OCI-LY3 (cell line): ENCODE results near the gene ERBB2.

Experiments used
- H2AFZ ChIP-seq: fragments of 200-600, 300-600 bp; shearing (Covaris generic); 2 replicates; pipeline ENCODE4 v1.6.0; 2014; ENCODE audit warnings: antibody characterized with exemption, low read depth, low read length
- H3K27ac ChIP-seq: fragments of 200-600, 300-600 bp; sonication (generic); 2 replicates; pipeline ENCODE4 v1.5.1; 2014; ENCODE audit warnings: mild to moderate bottlenecking, low read length, moderate library complexity, mixed read lengths
- H3K27me3 ChIP-seq: fragments of 200-600, 300-600 bp; sonication (generic); 2 replicates; pipeline ENCODE4 v1.6.1; 2014; ENCODE audit warnings: low read depth, low read length, mixed read lengths
- H3K36me3 ChIP-seq: fragments of 200-600, 300-600 bp; sonication (generic); replicated peaks from 2 replicates; pipeline ENCODE3; 2014; ENCODE audit warnings: low read depth, low read length, mixed read lengths
- H3K4me1 ChIP-seq: fragments of 300-600, 200-600 bp; sonication (generic); 2 replicates; pipeline ENCODE4 v1.6.1; 2014; ENCODE audit warnings: low read length, mixed read lengths
- H3K4me2 ChIP-seq: fragments of 200-600, 300-600 bp; sonication (generic); 2 replicates; pipeline ENCODE4 v1.6.1; 2014; ENCODE audit warnings: low read length, mixed read lengths
- H3K4me3 ChIP-seq: fragments of 300-600, 200-600 bp; sonication (generic); 2 replicates; pipeline ENCODE4 v1.5.1; 2014; ENCODE audit warnings: antibody characterized with exemption, mild to moderate bottlenecking, low read length, moderate library complexity
- H3K79me2 ChIP-seq: fragments of 300-600, 200-600 bp; shearing (Covaris generic); 2 replicates; pipeline ENCODE4 v1.6.1; 2014; ENCODE audit warnings: mild to moderate bottlenecking, low read length, mixed read lengths
- H3K9ac ChIP-seq: fragments of 300-600, 200-600 bp; shearing (Covaris generic); 2 replicates; pipeline ENCODE4 v1.6.0; 2014; ENCODE audit warnings: mild to moderate bottlenecking, low read length, moderate library complexity
- H3K9me3 ChIP-seq: fragments of 200-600, 300-600 bp; shearing (Covaris generic); 2 replicates; pipeline ENCODE4 v1.6.1; 2014; ENCODE audit warnings: low read length, mixed read lengths; ENCODE audit not compliant: insufficient read depth
- H4K20me1 ChIP-seq: fragments of 200-600, 300-600 bp; sonication (generic); 2 replicates; pipeline ENCODE4 v1.6.1; 2016; ENCODE audit warnings: low read length, mixed read lengths; ENCODE audit not compliant: insufficient read depth
- EZH2phosphoT487 ChIP-seq: fragments of 200-600 bp; shearing (Covaris generic); IDR thresholded peaks from 2 replicates; pipeline ENCODE4 v1.6.1; 2018; ENCODE audit warnings: antibody characterized with exemption, mixed run types, low read depth
- TF ChIP-seq, protein P1 (sequence below): fragments of 200-600, 300-600 bp; sonication (generic); IDR thresholded peaks from 2 replicates; pipeline ENCODE4 v1.5.1; 2014; ENCODE audit warnings: antibody characterized with exemption, low read length, low read depth

The ERBB2 gene

DNA sequence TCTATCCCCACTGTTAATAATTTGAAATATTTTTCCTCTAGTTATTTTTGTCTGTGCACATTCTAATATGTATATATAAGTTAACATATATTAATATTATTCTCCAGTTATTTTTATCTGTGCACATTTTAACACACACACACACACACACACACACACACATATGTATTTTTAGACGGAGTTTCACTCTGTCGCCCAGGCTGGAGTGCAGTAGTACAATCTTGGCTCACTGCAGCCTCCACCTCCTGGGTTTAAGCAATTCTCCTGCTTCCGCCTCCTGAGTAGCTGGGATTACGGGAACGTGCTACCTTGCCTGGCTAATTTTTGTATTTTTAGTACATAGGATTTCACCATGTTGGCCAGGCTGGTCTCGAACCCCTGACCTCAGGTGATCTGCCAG, 17.8 kb downstream of the ERBB2 start:
- TF ChIP-seq EZH2phosphoT487: no peak
- H3K27ac ChIP-seq: no peak overlapping the region
- H3K9ac ChIP-seq: no peak overlapping the region
- peaks cover 16% of the 10 kb centered on the region for H3K4me1 ChIP-seq
- H3K4me2 ChIP-seq: no peak overlapping the region
- H3K79me2 ChIP-seq: no peaks in the 10 kb centered on the region
- H2AFZ ChIP-seq: no peak overlapping the region
- H3K9me3 ChIP-seq: no peaks in the 10 kb centered on the region
- H3K4me3 ChIP-seq: no peak overlapping the region
- H3K36me3 ChIP-seq: no peaks in the 10 kb centered on the region
- no peaks in the 10 kb centered on the region for H4K20me1 ChIP-seq
- no peaks in the 10 kb centered on the region for H3K27me3 ChIP-seq

GRCh38 chr17:39719563-39720355, 19.9 kb downstream of the ERBB2 start:
- Histone ChIP-seq H3K36me3 (no peaks in the 10 kb centered on the region), H3K4me3 (no peak overlapping the region), H2AFZ (no peak overlapping the region), H3K27me3 (no peaks in the 10 kb centered on the region), H3K4me2 (no peak overlapping the region), H3K9me3 (no peaks in the 10 kb centered on the region), H3K27ac (no peak overlapping the region), H3K4me1 (peaks cover 22% of the 10 kb centered on the region), H3K9ac (no peak overlapping the region), H4K20me1 (no peaks in the 10 kb centered on the region), H3K79me2 (no peaks in the 10 kb centered on the region)
- TF ChIP-seq, protein P1, sequence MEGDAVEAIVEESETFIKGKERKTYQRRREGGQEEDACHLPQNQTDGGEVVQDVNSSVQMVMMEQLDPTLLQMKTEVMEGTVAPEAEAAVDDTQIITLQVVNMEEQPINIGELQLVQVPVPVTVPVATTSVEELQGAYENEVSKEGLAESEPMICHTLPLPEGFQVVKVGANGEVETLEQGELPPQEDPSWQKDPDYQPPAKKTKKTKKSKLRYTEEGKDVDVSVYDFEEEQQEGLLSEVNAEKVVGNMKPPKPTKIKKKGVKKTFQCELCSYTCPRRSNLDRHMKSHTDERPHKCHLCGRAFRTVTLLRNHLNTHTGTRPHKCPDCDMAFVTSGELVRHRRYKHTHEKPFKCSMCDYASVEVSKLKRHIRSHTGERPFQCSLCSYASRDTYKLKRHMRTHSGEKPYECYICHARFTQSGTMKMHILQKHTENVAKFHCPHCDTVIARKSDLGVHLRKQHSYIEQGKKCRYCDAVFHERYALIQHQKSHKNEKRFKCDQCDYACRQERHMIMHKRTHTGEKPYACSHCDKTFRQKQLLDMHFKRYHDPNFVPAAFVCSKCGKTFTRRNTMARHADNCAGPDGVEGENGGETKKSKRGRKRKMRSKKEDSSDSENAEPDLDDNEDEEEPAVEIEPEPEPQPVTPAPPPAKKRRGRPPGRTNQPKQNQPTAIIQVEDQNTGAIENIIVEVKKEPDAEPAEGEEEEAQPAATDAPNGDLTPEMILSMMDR: no peak
- TF ChIP-seq EZH2phosphoT487: no peak

DNA sequence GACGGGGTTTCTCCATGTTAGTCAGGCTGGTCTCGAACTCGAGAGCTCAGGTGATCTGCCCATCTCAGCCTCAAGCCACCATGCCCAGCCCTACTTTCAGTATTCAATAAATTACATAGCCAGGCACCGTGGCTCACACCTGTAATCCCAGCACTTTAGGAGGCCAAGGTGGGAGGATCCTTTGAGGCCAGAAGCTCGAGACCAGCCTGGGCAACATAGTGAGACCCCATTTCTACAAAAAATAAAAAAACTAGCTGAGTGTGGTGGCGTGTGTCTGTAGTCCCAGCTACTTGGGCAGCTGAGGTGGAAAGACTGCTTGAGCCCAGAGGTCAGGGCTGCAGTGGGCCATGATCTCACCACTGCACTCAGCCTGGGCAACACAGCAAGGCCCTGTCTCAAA, 22.2 kb downstream of the ERBB2 start:
- no peak overlapping the region for H3K4me3 ChIP-seq
- peaks cover 6% of the 10 kb centered on the region; the same call in 1 of the 2 replicates for H3K4me1 ChIP-seq
- H3K79me2 ChIP-seq: no peaks in the 10 kb centered on the region
- no peak overlapping the region for H3K4me2 ChIP-seq
- no peak overlapping the region for H3K9ac ChIP-seq
- H3K27ac ChIP-seq: no peak overlapping the region
- TF ChIP-seq, protein P1: no peak
- TF ChIP-seq EZH2phosphoT487: no peak
- no peak overlapping the region for H2AFZ ChIP-seq
- no peaks in the 10 kb centered on the region for H3K27me3 ChIP-seq
- H3K9me3 ChIP-seq: no peaks in the 10 kb centered on the region
- no peaks in the 10 kb centered on the region for H3K36me3 ChIP-seq
- no peaks in the 10 kb centered on the region for H4K20me1 ChIP-seq

GRCh38 chr17:39722965-39723848, 23.3 kb downstream of the ERBB2 start:
- Histone ChIP-seq H2AFZ (no peak overlapping the region; the same call in 1 of the 2 replicates), H3K9ac (peak overlapping the region; percentile 56), H3K9me3 (no peaks in the 10 kb centered on the region), H4K20me1 (no peaks in the 10 kb centered on the region), H3K27me3 (no peaks in the 10 kb centered on the region), H3K4me3 (peak overlapping the region; percentile 80), H3K4me1 (peaks cover 6% of the 10 kb centered on the region; the same call in 1 of the 2 replicates), H3K4me2 (peak overlapping the region; percentile 73), H3K79me2 (no peaks in the 10 kb centered on the region), H3K36me3 (peaks cover 5% of the 10 kb centered on the region), H3K27ac (no peak overlapping the region)
- TF ChIP-seq EZH2phosphoT487: no peak
- TF ChIP-seq, protein P1: no peak
